Measurements from ENCODE around the gene LYSMD3. TPM values are rescaled to one million over a fixed set of nuclear protein-coding genes. Genes with fewer than 3 reads are reported as not detected.
A peak's percentile ranks its signal among the peaks of the same experiment; 100 is the strongest.
"Not testable (repeated sequence)": the region's sequence is repeated elsewhere in the genome, so short reads cannot be mapped to it uniquely, and the experiment has no call there.

LYSMD3 gene
- total RNA-seq, result 25.6 TPM

DNA sequence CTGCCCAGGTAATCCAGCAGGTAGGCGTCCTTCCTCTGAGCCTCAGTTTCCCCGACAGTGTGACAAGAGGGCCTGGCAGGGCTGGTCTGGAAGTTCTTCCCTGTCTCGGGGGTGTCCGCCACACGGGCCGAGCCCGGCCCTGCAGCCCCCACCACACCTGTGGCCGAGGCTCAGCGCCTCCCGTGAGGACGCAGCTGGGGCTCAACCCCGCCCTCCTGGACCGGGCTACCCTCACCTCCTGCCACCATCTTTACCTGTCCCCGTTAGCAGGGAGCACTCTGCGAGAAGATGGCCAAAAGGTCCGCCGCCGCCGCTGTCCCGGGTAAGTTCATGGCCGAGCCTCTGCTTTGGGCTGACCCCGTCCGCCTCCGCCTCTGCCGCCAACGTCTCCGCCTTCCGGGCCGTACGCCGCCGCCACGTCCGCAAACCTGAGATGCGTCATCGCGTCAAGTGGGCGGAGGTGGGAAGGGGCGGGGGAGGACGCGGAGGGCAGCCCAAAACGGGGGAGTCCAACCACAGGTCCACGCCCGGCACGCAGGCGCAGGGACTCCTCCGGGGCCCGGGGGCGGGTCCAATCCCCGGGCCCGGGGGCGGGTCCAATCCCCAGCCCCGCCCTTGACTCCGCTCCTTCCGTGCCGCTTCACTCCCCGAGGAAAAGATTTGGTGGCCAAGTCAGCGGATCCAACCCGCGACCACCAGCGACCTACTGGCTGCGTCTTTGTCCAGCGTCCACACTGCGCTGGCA, at the start of gene LYSMD3:
Gene LYSMD3, minus strand, starts transcription at position 391 of the 745 bp plus-strand sequence. CDS start 4,295 bp downstream, outside the sequence.
- peak; percentile 96 for DNase-seq

- DNase-seq, result not testable (repeated sequence)
Observed at GRCh38 chr5:90576566-90576965, 47.2 kb upstream of the LYSMD3 start.

GRCh38 chr5:90575712-90576111, 46.3 kb upstream of the LYSMD3 start:
- DNase-seq, result no peak

DNA sequence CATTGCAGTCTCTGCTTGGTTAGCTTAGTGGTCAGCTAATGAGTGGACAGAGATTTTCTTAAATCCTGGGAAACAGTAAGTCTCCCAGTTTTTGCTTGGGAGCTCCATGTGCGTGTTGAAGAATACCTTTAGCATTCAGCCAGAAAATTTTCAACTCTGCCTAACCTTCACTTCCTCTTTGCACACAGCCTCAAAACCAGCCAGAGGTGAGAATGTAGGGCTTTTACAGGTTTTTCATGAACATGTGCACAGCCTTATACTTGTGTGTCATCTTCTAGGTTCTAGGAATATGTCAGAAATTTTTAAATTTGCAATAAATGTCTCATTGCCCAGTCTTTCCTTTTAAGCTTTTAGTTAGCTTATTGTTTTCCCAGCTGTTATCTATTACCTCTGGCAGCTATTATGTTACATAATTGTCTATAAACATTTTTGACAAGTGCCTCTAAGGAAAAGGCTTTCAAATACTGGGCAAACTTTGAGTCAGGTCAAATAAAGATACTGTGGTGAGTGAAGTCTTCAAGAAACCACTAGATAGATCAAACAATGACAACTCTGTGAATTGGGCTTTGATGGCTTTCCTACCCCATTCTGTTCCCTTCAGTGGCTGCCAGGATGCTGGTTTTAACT, 41.9 kb upstream of the LYSMD3 start:
- DNase-seq, result no peak

DNA sequence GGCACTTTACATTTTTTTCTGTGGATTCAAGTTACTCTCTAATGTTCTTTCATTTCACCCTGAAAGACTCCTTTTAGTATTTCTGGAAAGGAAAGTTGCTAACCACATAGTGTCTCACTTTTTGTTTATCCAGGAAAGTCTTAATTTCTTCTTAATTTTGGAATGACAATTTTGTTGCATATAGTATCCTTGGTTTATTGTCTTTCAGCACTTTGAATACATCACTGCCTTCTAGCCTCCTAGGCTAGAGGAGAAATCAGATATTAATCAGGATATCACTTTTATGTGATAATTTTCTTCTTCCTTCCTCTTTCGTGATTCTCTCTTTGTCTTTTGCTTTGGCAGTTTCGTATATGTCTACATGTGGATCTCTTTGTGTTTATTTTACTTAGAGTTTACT, 40.6 kb upstream of the LYSMD3 start:
- no peak for DNase-seq

DNA sequence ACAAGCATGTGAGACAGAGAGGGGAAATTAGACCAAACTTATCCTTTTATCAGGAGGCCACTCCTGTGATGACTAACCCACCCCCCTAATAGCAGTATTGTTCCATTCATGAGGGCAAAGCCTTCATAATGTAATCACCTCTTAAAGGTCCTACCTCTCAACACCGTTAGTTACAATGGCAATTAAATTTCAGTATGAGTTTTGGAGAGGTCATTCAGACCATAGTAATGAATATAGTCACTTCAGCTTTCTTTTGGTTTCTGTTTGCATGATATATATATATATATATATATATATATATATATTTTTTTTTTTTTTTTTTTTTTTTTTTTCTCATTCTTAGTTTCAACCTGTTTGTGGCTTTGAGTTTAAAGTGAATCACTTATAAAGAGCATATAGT, 39.7 kb upstream of the LYSMD3 start:
- DNase-seq, result no peak

DNA sequence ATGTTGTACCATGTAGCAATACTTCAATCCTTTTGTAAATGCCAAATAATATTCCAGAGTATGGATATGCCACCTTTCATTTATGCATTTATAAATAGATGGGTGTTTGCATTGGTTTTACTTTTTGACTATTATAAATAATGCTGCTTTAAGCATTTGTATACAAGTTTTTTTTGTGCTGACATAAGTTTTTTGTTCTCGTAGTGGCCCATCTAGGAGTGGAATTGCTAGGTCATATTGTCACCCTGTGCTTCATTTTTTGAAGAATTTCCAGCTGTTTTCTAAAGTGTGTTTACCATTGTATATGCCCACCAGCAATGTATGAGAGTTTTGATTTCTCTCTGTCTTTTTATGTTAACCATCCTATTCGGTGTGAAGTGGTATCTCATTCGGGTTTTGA, 36.1 kb upstream of the LYSMD3 start:
- DNase-seq, result no peak

- DNase-seq, result no peak
Observed at GRCh38 chr5:90563108-90563507, 33.7 kb upstream of the LYSMD3 start.

- DNase-seq, result no peak
Observed at GRCh38 chr5:90562341-90562740, 33.0 kb upstream of the LYSMD3 start.

DNA sequence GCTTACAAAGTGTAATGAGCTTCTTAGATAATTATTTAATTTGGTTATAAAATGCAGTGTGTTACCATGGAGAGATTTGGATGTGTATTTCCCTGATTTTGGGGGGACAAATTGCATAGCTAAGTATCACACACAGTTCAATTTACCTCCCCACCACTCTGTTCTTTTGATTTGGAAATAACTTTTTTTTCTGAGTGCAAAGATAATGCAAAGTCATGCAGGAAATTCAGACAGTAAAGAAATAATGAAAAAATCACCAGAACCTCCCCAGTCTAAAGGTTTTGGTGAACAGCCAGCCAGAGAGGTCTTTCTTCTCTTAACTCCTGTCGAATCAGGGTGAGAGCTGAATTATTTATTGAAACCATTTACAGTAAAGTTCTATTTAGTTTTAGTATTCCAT, 32.4 kb upstream of the LYSMD3 start:
- no peak for DNase-seq

- no peak for DNase-seq
Observed at GRCh38 chr5:90560771-90561170, 31.4 kb upstream of the LYSMD3 start.

DNA sequence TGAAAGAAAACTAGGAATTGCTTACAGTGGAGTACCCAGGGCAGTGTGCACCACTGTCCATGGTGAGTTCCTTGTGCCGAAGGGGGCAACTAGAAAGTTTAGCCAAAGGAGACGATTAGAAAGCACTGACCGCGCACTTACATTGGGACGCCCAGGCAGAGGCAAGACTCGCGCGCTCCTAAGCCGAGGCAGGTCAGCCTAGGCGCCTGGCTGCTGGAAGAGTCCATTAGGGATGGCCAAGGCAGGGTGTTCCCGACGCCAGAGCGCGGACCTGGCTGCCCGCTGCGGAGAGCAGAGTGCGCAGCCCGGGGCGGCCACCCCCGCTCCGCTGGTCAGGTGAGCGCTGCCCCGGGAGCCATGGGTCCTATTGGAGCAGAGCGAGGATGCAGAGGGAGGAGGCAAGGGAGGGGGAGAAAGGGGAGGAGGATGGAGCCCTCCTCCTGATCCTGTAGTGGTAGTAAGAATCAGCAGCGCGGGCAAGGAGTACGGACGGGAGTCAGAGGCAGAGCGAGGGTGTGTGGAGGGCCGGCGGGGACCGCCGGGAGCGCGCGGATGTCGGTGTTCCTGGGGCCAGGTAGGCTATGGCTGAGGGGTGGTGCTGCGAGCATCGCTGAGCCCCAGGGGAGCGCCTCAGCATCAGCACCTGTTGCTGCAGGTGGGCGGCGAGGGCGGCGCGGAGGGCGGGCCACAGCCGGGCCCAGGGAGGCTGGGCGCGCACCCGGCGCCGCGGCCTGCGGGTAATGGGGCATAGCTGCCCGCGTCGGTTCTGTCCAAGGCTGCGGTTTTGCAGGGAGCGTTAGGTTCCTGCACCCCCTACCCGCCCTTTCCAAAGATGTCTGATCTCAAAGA, 29.2 kb upstream of the LYSMD3 start, which contains the start of gene ADGRV1:
Gene ADGRV1, plus strand, starts transcription at position 454 of the 849 bp plus-strand sequence. Its CDS starts 99 bp downstream, at position 553.
- peak; percentile 84 for DNase-seq

GRCh38 chr5:90557871-90558270, 28.5 kb upstream of the LYSMD3 start:
- no peak for DNase-seq

GRCh38 chr5:90557391-90557790, 28.0 kb upstream of the LYSMD3 start:
- no peak for DNase-seq

DNA sequence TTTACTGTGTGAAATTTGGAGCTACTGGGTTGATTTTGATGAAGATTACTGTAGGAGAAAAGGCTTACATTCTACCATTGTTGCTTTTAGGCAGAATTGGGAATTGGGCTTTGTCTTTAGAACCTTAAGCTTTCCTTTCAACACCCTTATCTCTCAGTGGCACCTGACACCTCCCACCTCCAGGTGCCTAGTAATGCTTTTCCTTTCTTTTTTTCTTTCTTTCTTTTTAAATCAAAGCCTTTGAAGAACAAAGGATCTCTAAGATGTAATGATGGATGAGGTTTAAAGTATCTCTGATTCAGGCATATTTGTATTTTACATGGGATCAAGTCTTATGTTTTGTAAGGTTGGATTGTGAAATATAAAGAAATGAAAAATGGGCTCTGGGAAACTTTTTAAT, 26.3 kb upstream of the LYSMD3 start:
- DNase-seq, result no peak

GRCh38 chr5:90554358-90555006, 25.1 kb upstream of the LYSMD3 start:
- no peak for DNase-seq

GRCh38 chr5:90553711-90554110, 24.3 kb upstream of the LYSMD3 start:
- DNase-seq, result no peak

GRCh38 chr5:90551376-90551775, 22.0 kb upstream of the LYSMD3 start:
- DNase-seq, result no peak

GRCh38 chr5:90550963-90551362, 21.6 kb upstream of the LYSMD3 start:
- no peak for DNase-seq

- DNase-seq, result no peak
Observed at GRCh38 chr5:90549729-90550275, 20.4 kb upstream of the LYSMD3 start.

GRCh38 chr5:90549223-90549622, 19.8 kb upstream of the LYSMD3 start:
- no peak for DNase-seq

- no peak for DNase-seq
Observed at GRCh38 chr5:90548069-90548593, 18.7 kb upstream of the LYSMD3 start.

Data from occipital lobe (tissue), 2 donors.